ENCODE measurements around the gene PCTP.

PCTP gene

GRCh38 chr17:55774846-55775271, 24.0 kb downstream of the PCTP start:
- Histone ChIP-seq H3K4me3 (no peak overlapping the region), H3K27me3 (ENCODE audit: low read depth) (no peaks in the 10 kb centered on the region), H3K4me1 (no peaks in the 10 kb centered on the region), H3K36me3 (replicated peaks) (no peaks in the 10 kb centered on the region), H3K9me3 (no peaks in the 10 kb centered on the region)
- in situ Hi-C loops (cut with MboI; ENCODE audit: low sequenced_read_pairs): loop anchor here (5.0 kb wide), 1 partner anchor 248 kb away; no protein-coding TSS in a partner anchor
- peak in 1 of 2 experiments; percentile 15 for DNase-seq (ENCODE audit: low spot score in 2 of 2)

- no peaks in the 10 kb centered on the region for H3K4me1 ChIP-seq
- H3K27me3 ChIP-seq (ENCODE audit: low read depth): no peaks in the 10 kb centered on the region
- no peak overlapping the region for H3K4me3 ChIP-seq
- in situ Hi-C loops (cut with MboI; ENCODE audit: low sequenced_read_pairs): no loop called here
- no peak for DNase-seq (ENCODE audit: low spot score in 2 of 2)
- no peaks in the 10 kb centered on the region for H3K9me3 ChIP-seq
- no peaks in the 10 kb centered on the region for H3K36me3 ChIP-seq (replicated peaks)
Observed at GRCh38 chr17:55776271-55776670, 25.4 kb downstream of the PCTP start.

GRCh38 chr17:55777471-55777971, 26.7 kb downstream of the PCTP start:
- in situ Hi-C loops (cut with MboI; ENCODE audit: low sequenced_read_pairs): no loop called here
- Histone ChIP-seq H3K4me3 (no peak overlapping the region), H3K4me1 (no peaks in the 10 kb centered on the region), H3K27me3 (ENCODE audit: low read depth) (no peaks in the 10 kb centered on the region), H3K36me3 (replicated peaks) (no peaks in the 10 kb centered on the region), H3K9me3 (no peaks in the 10 kb centered on the region)
- DNase-seq (ENCODE audit: low spot score in 2 of 2): no peak

- in situ Hi-C loops (cut with MboI; ENCODE audit: low sequenced_read_pairs): no loop called here
- Histone ChIP-seq H3K4me3 (no peak overlapping the region), H3K27me3 (ENCODE audit: low read depth) (no peaks in the 10 kb centered on the region), H3K4me1 (no peaks in the 10 kb centered on the region), H3K36me3 (replicated peaks) (no peaks in the 10 kb centered on the region), H3K9me3 (no peaks in the 10 kb centered on the region)
- DNase-seq (ENCODE audit: low spot score in 2 of 2): no peak
Observed at GRCh38 chr17:55778389-55779118, 27.7 kb downstream of the PCTP start.

GRCh38 chr17:55783684-55784245, 32.9 kb downstream of the PCTP start:
- H3K4me1 ChIP-seq: no peaks in the 10 kb centered on the region
- H3K36me3 ChIP-seq (replicated peaks): no peaks in the 10 kb centered on the region
- H3K27me3 ChIP-seq (ENCODE audit: low read depth): no peaks in the 10 kb centered on the region
- DNase-seq (ENCODE audit: low spot score in 2 of 2): no peak
- in situ Hi-C loops (cut with MboI; ENCODE audit: low sequenced_read_pairs): no loop called here
- no peak overlapping the region for H3K4me3 ChIP-seq
- no peaks in the 10 kb centered on the region for H3K9me3 ChIP-seq

GRCh38 chr17:55784666-55785065, 33.8 kb downstream of the PCTP start:
- Histone ChIP-seq H3K4me1 (no peaks in the 10 kb centered on the region), H3K36me3 (replicated peaks) (no peaks in the 10 kb centered on the region), H3K27me3 (ENCODE audit: low read depth) (no peaks in the 10 kb centered on the region), H3K4me3 (no peak overlapping the region), H3K9me3 (no peaks in the 10 kb centered on the region)
- in situ Hi-C loops (cut with MboI; ENCODE audit: low sequenced_read_pairs): no loop called here
- DNase-seq (ENCODE audit: low spot score in 2 of 2): no peak

- in situ Hi-C loops (cut with MboI; ENCODE audit: low sequenced_read_pairs): no loop called here
- H3K36me3 ChIP-seq (replicated peaks): no peaks in the 10 kb centered on the region
- DNase-seq (ENCODE audit: low spot score in 2 of 2): no peak
- H3K9me3 ChIP-seq: no peaks in the 10 kb centered on the region
- H3K4me1 ChIP-seq: no peaks in the 10 kb centered on the region
- H3K27me3 ChIP-seq (ENCODE audit: low read depth): no peaks in the 10 kb centered on the region
- no peak overlapping the region for H3K4me3 ChIP-seq
Observed at GRCh38 chr17:55785181-55785580, 34.3 kb downstream of the PCTP start.

GRCh38 chr17:55793272-55793671, 42.4 kb downstream of the PCTP start:
- Histone ChIP-seq H3K4me3 (no peak overlapping the region), H3K4me1 (0 out of 2 replicates have a peak, but pooled peaks cover 5% of the 10 kb centered on the region), H3K9me3 (no peaks in the 10 kb centered on the region), H3K27me3 (ENCODE audit: low read depth) (peaks cover 14% of the 10 kb centered on the region), H3K36me3 (replicated peaks) (no peaks in the 10 kb centered on the region)
- DNase-seq (ENCODE audit: low spot score in 2 of 2): no peak
- in situ Hi-C loops (cut with MboI; ENCODE audit: low sequenced_read_pairs): no loop called here

GRCh38 chr17:55794725-55795482, 44.1 kb downstream of the PCTP start:
- in situ Hi-C loops (cut with MboI; ENCODE audit: low sequenced_read_pairs): no loop called here
- no peaks in the 10 kb centered on the region for H3K9me3 ChIP-seq
- peak in 1 of 2 experiments; percentile 45 for DNase-seq (ENCODE audit: low spot score in 2 of 2)
- H3K36me3 ChIP-seq (replicated peaks): no peaks in the 10 kb centered on the region
- 0 out of 2 replicates have a peak, but pooled peaks cover 5% of the 10 kb centered on the region for H3K4me1 ChIP-seq
- H3K27me3 ChIP-seq (ENCODE audit: low read depth): peaks cover 14% of the 10 kb centered on the region
- no peak overlapping the region for H3K4me3 ChIP-seq

GRCh38 chr17:55806745-55807495, 56.1 kb downstream of the PCTP start:
- H3K4me1 ChIP-seq: no peaks in the 10 kb centered on the region
- in situ Hi-C loops (cut with MboI; ENCODE audit: low sequenced_read_pairs): no loop called here
- no peak for DNase-seq (ENCODE audit: low spot score in 2 of 2)
- H3K36me3 ChIP-seq (replicated peaks): no peaks in the 10 kb centered on the region
- H3K4me3 ChIP-seq: no peak overlapping the region
- H3K9me3 ChIP-seq: no peaks in the 10 kb centered on the region
- no peaks in the 10 kb centered on the region for H3K27me3 ChIP-seq (ENCODE audit: low read depth)

GRCh38 chr17:55811536-55811935, 60.7 kb downstream of the PCTP start:
- Histone ChIP-seq H3K4me1 (no peaks in the 10 kb centered on the region), H3K9me3 (no peaks in the 10 kb centered on the region), H3K4me3 (no peak overlapping the region), H3K36me3 (replicated peaks) (no peaks in the 10 kb centered on the region), H3K27me3 (ENCODE audit: low read depth) (no peaks in the 10 kb centered on the region)
- in situ Hi-C loops (cut with MboI; ENCODE audit: low sequenced_read_pairs): no loop called here
- DNase-seq (ENCODE audit: low spot score in 2 of 2): no peak

- H3K9me3 ChIP-seq: no peaks in the 10 kb centered on the region
- no peaks in the 10 kb centered on the region for H3K36me3 ChIP-seq (replicated peaks)
- DNase-seq (ENCODE audit: low spot score in 2 of 2): no peak
- H3K4me1 ChIP-seq: no peaks in the 10 kb centered on the region
- in situ Hi-C loops (cut with MboI; ENCODE audit: low sequenced_read_pairs): no loop called here
- H3K27me3 ChIP-seq (ENCODE audit: low read depth): no peaks in the 10 kb centered on the region
- H3K4me3 ChIP-seq: no peak overlapping the region
Observed at GRCh38 chr17:55812323-55812722, 61.5 kb downstream of the PCTP start.

- in situ Hi-C loops (cut with MboI; ENCODE audit: low sequenced_read_pairs): no loop called here
- H3K9me3 ChIP-seq: no peaks in the 10 kb centered on the region
- no peaks in the 10 kb centered on the region for H3K27me3 ChIP-seq (ENCODE audit: low read depth)
- no peak for DNase-seq (ENCODE audit: low spot score in 2 of 2)
- H3K4me1 ChIP-seq: no peaks in the 10 kb centered on the region
- H3K36me3 ChIP-seq (replicated peaks): no peaks in the 10 kb centered on the region
- no peak overlapping the region for H3K4me3 ChIP-seq
Observed at GRCh38 chr17:55813944-55814343, 63.1 kb downstream of the PCTP start.

All from HAP-1 (cell line).